Testis (tissue), 2 donors: ENCODE data around the gene MRPS2.

Experiments used
- POLR2A ChIP-seq: fragments of 450-650 bp; IDR thresholded peaks from one replicate; pipeline ENCODE4 v1.6.1; 2017; ENCODE audit warnings: antibody characterized with exemption, mild to moderate bottlenecking, moderate library complexity
- TF ChIP-seq, protein P1 (sequence below), 3 experiments: fragments of 450-650 bp in 2 of 3; fragments of 200-600 bp in 1 of 3; sonication (generic) in 1 of 3; IDR thresholded peaks; one replicate each; pipeline ENCODE4 v1.5.1; 2016 to 2019; ENCODE audit warnings: antibody characterized with exemption in 3 of 3, mild to moderate bottlenecking in 2 of 3, moderate library complexity in 1 of 3

DNA sequence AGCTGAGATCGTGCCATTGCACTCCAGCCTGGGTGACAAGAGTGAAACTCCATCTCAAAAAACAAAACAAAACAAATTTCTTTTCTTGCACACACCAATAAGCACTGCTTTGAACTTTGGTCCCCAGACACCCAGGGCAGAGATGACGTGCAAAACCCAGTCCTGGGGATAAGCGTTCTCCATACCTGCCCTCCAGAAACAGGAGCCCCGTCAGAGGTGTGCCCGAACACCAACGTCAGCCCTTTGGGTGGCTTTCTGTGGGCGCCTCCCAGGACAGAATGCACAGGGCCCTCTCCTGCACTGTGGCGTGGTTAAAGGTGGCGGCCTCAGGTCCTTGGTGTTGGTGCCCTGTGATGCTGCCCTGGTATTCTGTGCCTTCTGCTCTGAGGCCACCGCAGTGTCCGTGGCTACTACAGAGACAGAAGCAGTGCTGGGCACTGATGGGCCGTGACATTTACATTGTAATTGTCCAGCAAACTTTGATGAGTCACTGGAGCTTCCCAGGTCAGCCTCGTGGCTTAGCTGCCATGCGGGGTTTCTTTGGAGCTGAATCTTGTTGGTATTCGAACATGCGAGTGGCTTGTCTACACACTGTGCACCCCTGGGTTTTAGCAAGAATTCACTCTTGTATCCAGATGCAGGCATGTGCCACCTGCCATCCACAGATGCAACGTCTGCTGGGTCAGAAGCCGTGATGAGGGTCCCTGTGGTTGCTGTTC is 11.1 kb upstream of the MRPS2 start:
- TF ChIP-seq, protein P1, sequence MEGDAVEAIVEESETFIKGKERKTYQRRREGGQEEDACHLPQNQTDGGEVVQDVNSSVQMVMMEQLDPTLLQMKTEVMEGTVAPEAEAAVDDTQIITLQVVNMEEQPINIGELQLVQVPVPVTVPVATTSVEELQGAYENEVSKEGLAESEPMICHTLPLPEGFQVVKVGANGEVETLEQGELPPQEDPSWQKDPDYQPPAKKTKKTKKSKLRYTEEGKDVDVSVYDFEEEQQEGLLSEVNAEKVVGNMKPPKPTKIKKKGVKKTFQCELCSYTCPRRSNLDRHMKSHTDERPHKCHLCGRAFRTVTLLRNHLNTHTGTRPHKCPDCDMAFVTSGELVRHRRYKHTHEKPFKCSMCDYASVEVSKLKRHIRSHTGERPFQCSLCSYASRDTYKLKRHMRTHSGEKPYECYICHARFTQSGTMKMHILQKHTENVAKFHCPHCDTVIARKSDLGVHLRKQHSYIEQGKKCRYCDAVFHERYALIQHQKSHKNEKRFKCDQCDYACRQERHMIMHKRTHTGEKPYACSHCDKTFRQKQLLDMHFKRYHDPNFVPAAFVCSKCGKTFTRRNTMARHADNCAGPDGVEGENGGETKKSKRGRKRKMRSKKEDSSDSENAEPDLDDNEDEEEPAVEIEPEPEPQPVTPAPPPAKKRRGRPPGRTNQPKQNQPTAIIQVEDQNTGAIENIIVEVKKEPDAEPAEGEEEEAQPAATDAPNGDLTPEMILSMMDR (IDR thresholded peaks at IDR 0.05) = no peak
- TF ChIP-seq POLR2A = no peak
